ENCODE data around the gene HBZ. TPM values are rescaled to one million over a fixed set of nuclear protein-coding genes. Genes with fewer than 3 reads are reported as not detected.

Gene HBZ
- total and polyA plus RNA-seq, 9 of the 15 experiments (the other 6 are each of a cell fraction or from before 2014, with no cell fraction given): 58.0 to 610 (median 113) TPM

DNA sequence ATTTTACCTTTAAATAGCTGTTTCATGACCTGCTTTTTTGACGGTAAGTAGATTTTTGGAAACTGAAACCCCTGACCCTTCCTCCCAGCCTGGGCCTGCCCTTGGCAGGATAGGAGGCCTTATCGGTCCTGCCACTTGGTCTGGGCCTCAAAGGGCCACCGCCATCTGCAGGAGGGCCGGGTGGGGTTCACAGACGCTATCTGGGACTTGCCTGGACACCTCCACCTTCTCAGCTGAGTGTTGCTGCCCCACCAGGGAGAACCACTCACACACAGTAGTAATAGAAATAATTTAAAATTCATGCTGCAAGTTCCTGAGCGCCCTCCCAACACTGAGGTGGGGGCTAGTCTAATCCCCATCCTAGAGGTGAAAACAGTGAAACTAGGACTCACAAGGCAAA lies 9.4 kb upstream of the HBZ start (continued):
- TF ChIP-seq FOXJ2 (tag; IDR thresholded peaks at IDR 0.05) (no peak), TCF7 (IDR thresholded peaks at IDR 0.05; ENCODE audit: borderline replicate concordance) (peak; percentile 89), NFIX (CRISPR knock-in tag; IDR thresholded peaks at IDR 0.05; ENCODE audit: low read depth) (no peak), RBM25 (IDR thresholded peaks at IDR 0.05; ENCODE audit: low read depth, low read length, severe bottlenecking) (no peak), FOXJ3 (CRISPR knock-in tag; IDR thresholded peaks at IDR 0.05) (no peak), SMARCC2 (IDR thresholded peaks at IDR 0.05; ENCODE audit: low read depth) (peak; percentile 79), L3MBTL2 (IDR thresholded peaks at IDR 0.05) (0 out of 2 replicates have a peak, but pooled peaks have one; percentile 47), ZNF785 (CRISPR knock-in tag; IDR thresholded peaks at IDR 0.05) (no peak), STAG1 (CRISPR knock-in tag; IDR thresholded peaks at IDR 0.05; ENCODE audit: borderline replicate concordance) (no peak), POLR3A (IDR thresholded peaks at IDR 0.05; ENCODE audit: borderline replicate concordance, extremely low read depth, insufficient read depth, insufficient read length) (no peak), MCM3 (IDR thresholded peaks at IDR 0.05) (no peak), PPARD (CRISPR knock-in tag; IDR thresholded peaks at IDR 0.05) (no peak), FIP1L1 (IDR thresholded peaks at IDR 0.05; ENCODE audit: low read depth, low read length, poor library complexity, severe bottlenecking) (no peak), NFYB (IDR thresholded peaks at IDR 0.05; ENCODE audit: extremely low read depth, insufficient read length) (no peak), SIN3A (IDR thresholded peaks at IDR 0.05; ENCODE audit: borderline replicate concordance in 2 of 2, control insufficient read depth in 1 of 2, low read depth in 2 of 2, low read length in 2 of 2) (no peak), ZNF75A (CRISPR knock-in tag; IDR thresholded peaks at IDR 0.05) (no peak), STAT5A (IDR thresholded peaks at IDR 0.05; ENCODE audit: borderline replicate concordance, low read length) (peak; percentile 88), RBM34 (IDR thresholded peaks at IDR 0.05; ENCODE audit: borderline replicate concordance, insufficient read depth, low read length) (no peak), JUND (IDR thresholded peaks at IDR 0.05; ENCODE audit: borderline replicate concordance, low read depth, low read length) (peak; percentile 61; the same call in 1 of the 2 replicates), JUND (tag; IDR thresholded peaks at IDR 0.05; ENCODE audit: borderline replicate concordance, low read depth, low read length) (no peak; the same call in 2 of the 3 replicates), CC2D1A (IDR thresholded peaks at IDR 0.05) (peak; percentile 77; the same call in 1 of the 2 replicates), ZC3H4 (CRISPR knock-in tag; IDR thresholded peaks at IDR 0.05; ENCODE audit: borderline replicate concordance) (no peak), ZFP1 (CRISPR knock-in tag; IDR thresholded peaks at IDR 0.05) (no peak), TRIM24 (IDR thresholded peaks at IDR 0.05) (peak; percentile 78 to 83; a peak in 3 of 4 replicates)
- TF ChIP-seq, protein P1, sequence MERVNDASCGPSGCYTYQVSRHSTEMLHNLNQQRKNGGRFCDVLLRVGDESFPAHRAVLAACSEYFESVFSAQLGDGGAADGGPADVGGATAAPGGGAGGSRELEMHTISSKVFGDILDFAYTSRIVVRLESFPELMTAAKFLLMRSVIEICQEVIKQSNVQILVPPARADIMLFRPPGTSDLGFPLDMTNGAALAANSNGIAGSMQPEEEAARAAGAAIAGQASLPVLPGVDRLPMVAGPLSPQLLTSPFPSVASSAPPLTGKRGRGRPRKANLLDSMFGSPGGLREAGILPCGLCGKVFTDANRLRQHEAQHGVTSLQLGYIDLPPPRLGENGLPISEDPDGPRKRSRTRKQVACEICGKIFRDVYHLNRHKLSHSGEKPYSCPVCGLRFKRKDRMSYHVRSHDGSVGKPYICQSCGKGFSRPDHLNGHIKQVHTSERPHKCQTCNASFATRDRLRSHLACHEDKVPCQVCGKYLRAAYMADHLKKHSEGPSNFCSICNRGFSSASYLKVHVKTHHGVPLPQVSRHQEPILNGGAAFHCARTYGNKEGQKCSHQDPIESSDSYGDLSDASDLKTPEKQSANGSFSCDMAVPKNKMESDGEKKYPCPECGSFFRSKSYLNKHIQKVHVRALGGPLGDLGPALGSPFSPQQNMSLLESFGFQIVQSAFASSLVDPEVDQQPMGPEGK (CRISPR knock-in tag; IDR thresholded peaks at IDR 0.05; ENCODE audit: borderline replicate concordance): no peak
- TF ChIP-seq, protein P2, sequence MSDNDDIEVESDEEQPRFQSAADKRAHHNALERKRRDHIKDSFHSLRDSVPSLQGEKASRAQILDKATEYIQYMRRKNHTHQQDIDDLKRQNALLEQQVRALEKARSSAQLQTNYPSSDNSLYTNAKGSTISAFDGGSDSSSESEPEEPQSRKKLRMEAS (CRISPR knock-in tag; IDR thresholded peaks at IDR 0.05): 0 out of 2 replicates have a peak, but pooled peaks have one; percentile 19
- TF ChIP-seq, protein P3, sequence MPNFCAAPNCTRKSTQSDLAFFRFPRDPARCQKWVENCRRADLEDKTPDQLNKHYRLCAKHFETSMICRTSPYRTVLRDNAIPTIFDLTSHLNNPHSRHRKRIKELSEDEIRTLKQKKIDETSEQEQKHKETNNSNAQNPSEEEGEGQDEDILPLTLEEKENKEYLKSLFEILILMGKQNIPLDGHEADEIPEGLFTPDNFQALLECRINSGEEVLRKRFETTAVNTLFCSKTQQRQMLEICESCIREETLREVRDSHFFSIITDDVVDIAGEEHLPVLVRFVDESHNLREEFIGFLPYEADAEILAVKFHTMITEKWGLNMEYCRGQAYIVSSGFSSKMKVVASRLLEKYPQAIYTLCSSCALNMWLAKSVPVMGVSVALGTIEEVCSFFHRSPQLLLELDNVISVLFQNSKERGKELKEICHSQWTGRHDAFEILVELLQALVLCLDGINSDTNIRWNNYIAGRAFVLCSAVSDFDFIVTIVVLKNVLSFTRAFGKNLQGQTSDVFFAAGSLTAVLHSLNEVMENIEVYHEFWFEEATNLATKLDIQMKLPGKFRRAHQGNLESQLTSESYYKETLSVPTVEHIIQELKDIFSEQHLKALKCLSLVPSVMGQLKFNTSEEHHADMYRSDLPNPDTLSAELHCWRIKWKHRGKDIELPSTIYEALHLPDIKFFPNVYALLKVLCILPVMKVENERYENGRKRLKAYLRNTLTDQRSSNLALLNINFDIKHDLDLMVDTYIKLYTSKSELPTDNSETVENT (CRISPR knock-in tag; IDR thresholded peaks at IDR 0.05): no peak
